GM06990 (cell line): ENCODE results near the gene TCF12.

ENCODE experiments used
- DNase-seq: peaks from one replicate; pipeline ENCODE4 v3.0.0-alpha.2; 2011; ENCODE audit not compliant: insufficient read length; ENCODE audit errors: extremely low read depth
- H3K27me3 ChIP-seq: replicated peaks from 2 replicates; pipeline ENCODE4 v1.6.0; 2011; ENCODE audit warnings: low read length; ENCODE audit not compliant: control insufficient read depth, insufficient read depth
- H3K36me3 ChIP-seq: 2 replicates; pipeline ENCODE4 v1.5.1; 2011; ENCODE audit warnings: low read length; ENCODE audit not compliant: control insufficient read depth, insufficient read depth
- H3K4me3 ChIP-seq: replicated peaks from 2 replicates; pipeline ENCODE4 v1.5.1; 2011; ENCODE audit warnings: low read depth, mild to moderate bottlenecking, control low read depth, low read length
- CTCF ChIP-seq: IDR thresholded peaks from 2 replicates; pipeline ENCODE4 v1.5.1; 2011; ENCODE audit warnings: low read length, control low read depth, mild to moderate bottlenecking, inconsistent platforms; ENCODE audit not compliant: insufficient read depth, poor library complexity, severe bottlenecking

TCF12 gene

DNA sequence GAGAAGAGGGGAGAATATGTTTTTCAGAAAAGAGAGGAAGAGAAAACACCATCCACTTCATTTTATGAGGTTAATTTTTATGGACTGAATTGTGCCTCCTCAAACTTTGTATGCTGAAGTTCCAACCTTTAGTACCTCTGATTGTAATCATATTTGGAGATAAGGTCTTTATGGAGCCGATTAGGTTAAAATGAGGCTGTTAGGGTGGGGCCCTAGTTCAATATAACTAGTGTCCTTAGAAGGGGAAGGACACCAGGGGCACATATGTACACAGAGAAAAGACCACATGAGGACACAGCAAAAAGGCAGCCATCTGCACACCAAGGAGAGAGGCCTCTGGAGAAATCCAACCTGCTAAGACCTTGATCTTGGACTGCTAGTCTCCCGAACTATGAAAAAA lies 38.9 kb upstream of the TCF12 start:
- DNase-seq: no peak
- Histone ChIP-seq H3K27me3 (no peaks in the 10 kb centered on the region), H3K36me3 (no peaks in the 10 kb centered on the region), H3K4me3 (no peak overlapping the region)
- TF ChIP-seq CTCF: no peak

- DNase-seq: no peak
- TF ChIP-seq CTCF: no peak
- no peak overlapping the region for H3K4me3 ChIP-seq
- no peaks in the 10 kb centered on the region for H3K27me3 ChIP-seq
- no peaks in the 10 kb centered on the region for H3K36me3 ChIP-seq
Observed at GRCh38 chr15:56883088-56883487, 35.4 kb upstream of the TCF12 start.

GRCh38 chr15:56886363-56886931 lies 32.0 kb upstream of the TCF12 start:
- TF ChIP-seq CTCF: no peak
- Histone ChIP-seq H3K27me3 (no peaks in the 10 kb centered on the region), H3K36me3 (no peaks in the 10 kb centered on the region), H3K4me3 (peak overlapping the region; percentile 80)
- no peak for DNase-seq

DNA sequence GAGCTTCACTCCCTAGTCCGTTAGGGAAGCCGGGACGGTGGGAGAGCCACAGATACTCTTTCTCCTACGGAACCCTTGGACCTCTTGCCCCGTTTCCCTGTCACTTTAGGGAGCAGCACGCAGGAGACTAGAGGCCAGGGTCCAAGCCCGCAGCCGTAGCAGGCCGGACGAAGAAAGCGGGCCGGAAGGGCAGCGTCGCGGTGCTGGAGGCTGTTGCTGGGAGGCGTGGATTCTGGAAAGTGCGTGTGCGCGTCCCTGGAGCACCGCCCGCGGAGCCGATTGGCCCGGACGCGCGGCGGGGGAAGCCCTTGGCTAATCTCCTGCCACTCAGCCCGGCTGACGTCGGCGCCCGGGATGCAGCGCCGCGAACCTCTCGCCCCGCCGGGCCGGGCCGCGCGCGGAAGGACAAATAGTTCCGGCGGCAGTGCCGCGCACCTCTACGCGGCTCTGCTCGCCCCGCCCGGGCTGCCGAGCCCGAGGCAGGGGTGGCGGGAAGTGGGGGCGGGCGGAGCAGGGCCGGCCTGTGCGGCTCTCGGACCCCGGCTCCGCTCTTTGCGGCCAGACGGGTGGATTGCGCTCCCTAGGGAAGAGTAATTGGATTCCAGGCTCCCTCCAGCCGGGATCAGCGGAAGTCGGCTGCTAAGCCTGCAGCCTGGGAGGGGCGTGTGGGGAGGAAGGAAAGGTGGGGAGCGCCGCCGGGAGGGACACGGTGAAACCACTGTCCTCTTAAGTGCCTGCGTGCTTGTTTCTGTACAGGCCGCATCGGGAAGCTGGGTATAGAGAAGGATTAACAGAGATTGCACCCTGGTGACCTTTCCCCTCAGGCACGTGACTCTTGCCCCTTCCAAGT lies 31.3 kb upstream of the TCF12 start:
- no peaks in the 10 kb centered on the region for H3K27me3 ChIP-seq
- peak; percentile 14 for TF ChIP-seq CTCF
- peak overlapping the region; percentile 80 for H3K4me3 ChIP-seq
- peak; percentile 94 for DNase-seq
- H3K36me3 ChIP-seq: no peaks in the 10 kb centered on the region

DNA sequence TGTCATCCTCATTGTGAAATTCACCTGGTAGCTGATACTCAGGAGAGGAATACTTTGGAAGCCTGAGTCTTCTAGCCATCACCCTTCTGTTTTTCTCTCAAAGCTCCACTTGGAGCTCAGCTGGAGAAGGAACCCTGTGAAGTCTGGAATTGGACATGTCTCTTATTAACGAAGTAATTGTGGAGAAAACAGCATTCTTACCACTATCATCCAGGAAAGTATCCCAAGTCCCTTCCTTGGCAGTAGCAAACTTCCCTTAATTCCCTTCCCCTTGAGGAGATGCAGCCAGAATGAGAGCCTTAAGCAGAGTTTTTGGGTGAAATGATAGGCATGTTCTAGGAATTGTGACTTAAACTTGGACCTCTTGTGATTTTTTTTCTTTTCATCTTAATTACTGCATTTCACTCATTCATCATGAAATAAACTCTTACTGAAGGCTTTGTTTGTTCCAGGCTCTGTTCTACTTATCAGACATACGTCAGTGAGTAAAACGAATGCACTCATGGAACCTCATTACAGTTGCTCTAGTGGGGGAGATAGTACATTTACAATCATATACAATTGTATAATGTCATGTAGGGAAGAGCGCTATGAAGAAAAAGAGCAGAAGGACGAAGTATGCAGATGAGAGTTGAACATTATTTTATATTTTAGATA lies 30.5 kb upstream of the TCF12 start:
- TF ChIP-seq CTCF: no peak
- H3K4me3 ChIP-seq: peak overlapping the region; percentile 80
- no peak for DNase-seq
- no peaks in the 10 kb centered on the region for H3K36me3 ChIP-seq
- H3K27me3 ChIP-seq: no peaks in the 10 kb centered on the region
